Stimulated activated CD4-positive, alpha-beta T cell treated with anti-CD3 and anti-CD28 coated beads, Interleukin-2, amount 100 ng/mL, for 24 hours (primary cell): ENCODE measurements around the gene KRTAP2-3.
"Not testable (repeated sequence)": the region's sequence is repeated elsewhere in the genome, so short reads cannot be mapped to it uniquely, and the experiment has no call there.

Experiments used
- DNase-seq, 2 donors: peaks; one replicate each; pipeline ENCODE4 v3.0.0-alpha.2; 2020

The KRTAP2-3 gene

GRCh38 chr17:41060052-41060604 is at the start of gene KRTAP2-3:
TSS of gene KRTAP2-3 (minus strand) at chr17:41060114. CDS start at chr17:41060050, 64 bp downstream.
- DNase-seq, result no peak

GRCh38 chr17:41108728-41109386 is 48.9 kb upstream of the KRTAP2-3 start:
- not testable (repeated sequence) for DNase-seq

GRCh38 chr17:41107941-41108450 is 48.1 kb upstream of the KRTAP2-3 start:
- DNase-seq, result no peak

- DNase-seq, result not testable (repeated sequence)
These were observed 45.4 kb upstream of the KRTAP2-3 start, which contains the start of gene KRTAP4-9 for GRCh38 chr17:41105347-41105746. TSS of gene KRTAP4-9 (plus strand) at chr17:41105389. CDS start at chr17:41105389, 0 bp downstream.

GRCh38 chr17:41104386-41105038 is 44.6 kb upstream of the KRTAP2-3 start:
- DNase-seq, result not testable (repeated sequence)

GRCh38 chr17:41103896-41104295 is 44.0 kb upstream of the KRTAP2-3 start:
- no peak for DNase-seq

- no peak for DNase-seq
These were observed 41.8 kb upstream of the KRTAP2-3 start, which contains the start of gene KRTAP4-16 for GRCh38 chr17:41101586-41102259. TSS of gene KRTAP4-16 (minus strand) at chr17:41102209. CDS start at chr17:41102209, 0 bp downstream.

GRCh38 chr17:41099682-41100480 is 40.0 kb upstream of the KRTAP2-3 start:
- not testable (repeated sequence) for DNase-seq

GRCh38 chr17:41098481-41098880 is 38.6 kb upstream of the KRTAP2-3 start:
- no peak for DNase-seq

GRCh38 chr17:41098042-41098441 is 38.1 kb upstream of the KRTAP2-3 start, which contains the start of gene KRTAP4-8:
TSS of gene KRTAP4-8 (minus strand) at chr17:41098142. CDS start at chr17:41098084, 58 bp downstream.
- DNase-seq, result no peak

GRCh38 chr17:41096055-41096454 is 36.1 kb upstream of the KRTAP2-3 start:
- no peak for DNase-seq

GRCh38 chr17:41088760-41089352 is 28.9 kb upstream of the KRTAP2-3 start:
- DNase-seq, result not testable (repeated sequence)

- DNase-seq, result not testable (repeated sequence)
These were observed 24.4 kb upstream of the KRTAP2-3 start, which contains the start of gene KRTAP4-7 for GRCh38 chr17:41084100-41084856. TSS of gene KRTAP4-7 (plus strand) at chr17:41084150. CDS start at chr17:41084207, 57 bp downstream.

GRCh38 chr17:41083427-41083826 is 23.5 kb upstream of the KRTAP2-3 start:
- not testable (repeated sequence) for DNase-seq

- DNase-seq, result no peak
These were observed 22.7 kb upstream of the KRTAP2-3 start for GRCh38 chr17:41082626-41083025.

GRCh38 chr17:41076788-41077187 is 16.9 kb upstream of the KRTAP2-3 start:
- DNase-seq, result no peak

GRCh38 chr17:41073676-41074075 is 13.8 kb upstream of the KRTAP2-3 start:
- DNase-seq, result no peak

GRCh38 chr17:41071606-41072360 is 11.9 kb upstream of the KRTAP2-3 start:
- no peak for DNase-seq

GRCh38 chr17:41069031-41069430 is 9.1 kb upstream of the KRTAP2-3 start:
- no peak for DNase-seq

GRCh38 chr17:41067281-41067680 is 7.4 kb upstream of the KRTAP2-3 start:
- no peak for DNase-seq
